Right lobe of liver (tissue), 6 donors: ENCODE data around the gene LMNTD1. TPM values are rescaled to one million over a fixed set of nuclear protein-coding genes. Genes with fewer than 3 reads are reported as not detected.
"Not testable (repeated sequence)": the region's sequence is repeated elsewhere in the genome, so short reads cannot be mapped to it uniquely, and the experiment has no call there.

ENCODE experiments used
- ATAC-seq, 4 donors: fragments of 200-7000 bp; cut with Tn5 transposase; one replicate each; pipeline ENCODE4 v1.9.1; 2020; ENCODE audit warnings: mild to moderate bottlenecking in 4 of 4, moderate library complexity in 4 of 4
- DNase-seq, 3 donors: peaks; one replicate each; pipeline ENCODE4 v3.0.0-alpha.2; 2020
- H3K27ac ChIP-seq, 3 donors: fragments of 200-600 bp; one replicate each; pipeline ENCODE4 v1.8.0; 2022
- H3K27me3 ChIP-seq, 2 donors: fragments of 200-600 bp; one replicate each; pipeline ENCODE4 v1.8.0; 2022
- H3K36me3 ChIP-seq, 4 donors: fragments of 200-600 bp; sonication (generic) in 1 of 4; one replicate each; pipeline versions ENCODE4 v1.5.1 to v1.8.0; 2017 to 2022; ENCODE audit warnings: control low read depth in 1 of 4
- H3K4me1 ChIP-seq, 4 donors: fragments of 200-600 bp; sonication (generic) in 1 of 4; one replicate each; pipeline versions ENCODE4 v1.5.1 to v1.8.0; 2017 to 2022; ENCODE audit warnings: control low read depth in 1 of 4
- H3K4me3 ChIP-seq, 3 donors: fragments of 200-600 bp; one replicate each; pipeline ENCODE4 v1.8.0; 2022
- H3K9me3 ChIP-seq, 4 donors: fragments of 200-600 bp; sonication (generic) in 1 of 4; one replicate each; pipeline versions ENCODE4 v1.5.1 to v1.8.0; 2017 to 2022; ENCODE audit warnings: control low read depth in 1 of 4
- CTCF ChIP-seq, 4 donors: fragments of 200-600 bp in 3 of 4; fragments of 450-650 bp in 1 of 4; IDR thresholded peaks; one replicate each; pipeline versions ENCODE4 v1.5.1 to v1.8.0; 2016 to 2022; ENCODE audit warnings: antibody characterized with exemption in 4 of 4, mild to moderate bottlenecking in 2 of 4
- POLR2A ChIP-seq: fragments of 450-650 bp; IDR thresholded peaks from one replicate; pipeline ENCODE4 v1.6.1; 2017; ENCODE audit warnings: antibody characterized with exemption, mild to moderate bottlenecking
- WGBS: methylation state at CpG from one replicate; pipeline ENCODE4 v1.1.6; 2018; ENCODE audit warnings: low coverage, low lambda C conversion rate; ENCODE audit not compliant: insufficient coverage; ENCODE audit errors: missing lambda C conversion rate; 5-methylcytosine and 5-hydroxymethylcytosine counted together
- intact Hi-C, 2 donors: fragments of 100-400 bp; cut with DNase I; formaldehyde crosslinking; loops; one replicate each; pipeline versions ENCODE4 v1.11.2 to v1.14.1; 2022
- total RNA-seq, 6 experiments: library from RNA; depleted of rRNA in 2 of 6; stranded (reverse); fragments of >200 nt in 2 of 6; fragmentation: NEBNext Ultra II Directional in 3 of 6; extraction: Animal tissue kit (Norgen Biotek cat#: 25700) in 3 of 6; gene quantifications; one replicate each; pipeline versions ENCODE4 v1.1.0 to v1.2.4, GENCODE V29; 2016 to 2023
- donor health status: DM: no; HTN: yes; CAD: no.
- donor health status: DM: no; HTN: no; CAD: no.
- donor health status: DM: no; HTN: no; CAD: no.
- donor health status: DM: no; HTN: yes; CAD: no.
- donor health status: DM: no; HTN: yes; CAD: no.

LMNTD1 gene
- total RNA-seq, 6 experiments from 2014 or later: not detected

GRCh38 chr12:25434515-25434914, 118.6 kb downstream of the LMNTD1 start:
- Histone ChIP-seq H3K27me3 (no peaks in the 10 kb centered on the region), H3K4me1 (no peaks in the 10 kb centered on the region), H3K9me3 (no peaks in the 10 kb centered on the region), H3K36me3 (no peaks in the 10 kb centered on the region), H3K4me3 (no peak overlapping the region), H3K27ac (no peak overlapping the region)
- intact Hi-C loops: no loop called here
- ATAC-seq (no peak), DNase-seq (no peak)
- TF ChIP-seq POLR2A (no peak), CTCF (IDR thresholded peaks at IDR 0.05) (no peak)
- WGBS: 70% methylated on average over 3 of the region's 3 CpGs

- no peak for TF ChIP-seq POLR2A
- TF ChIP-seq CTCF (IDR thresholded peaks at IDR 0.05): no peak
- no peaks in the 10 kb centered on the region for H3K9me3 ChIP-seq
- H3K4me3 ChIP-seq: no peak overlapping the region
- no peaks in the 10 kb centered on the region for H3K36me3 ChIP-seq
- H3K4me1 ChIP-seq: no peaks in the 10 kb centered on the region
- H3K27me3 ChIP-seq: no peaks in the 10 kb centered on the region
- WGBS: 58% methylated on average over 3 of the region's 3 CpGs
- ATAC-seq: no peak
- no peak overlapping the region for H3K27ac ChIP-seq
- intact Hi-C loops: no loop called here
- no peak for DNase-seq
These were observed 119.3 kb downstream of the LMNTD1 start for GRCh38 chr12:25433581-25434325.

DNA sequence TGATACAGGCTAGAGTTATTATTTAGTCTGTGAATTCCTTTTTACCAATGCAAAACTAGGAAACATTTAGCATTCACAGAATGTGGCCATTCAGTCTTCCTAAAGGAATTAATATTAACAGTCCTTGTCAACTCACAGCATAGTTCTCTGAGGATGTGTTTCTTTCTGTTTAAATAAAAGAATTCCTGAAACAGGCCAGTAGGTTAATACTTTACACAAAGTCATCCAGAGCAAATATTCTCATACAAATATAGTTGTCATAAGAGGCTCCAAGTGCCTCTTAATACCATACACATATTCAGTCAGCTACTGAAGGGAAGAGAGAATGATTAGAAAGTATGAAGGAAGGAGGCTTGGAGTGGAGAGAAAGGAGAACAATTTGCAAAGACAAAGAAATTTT, 120.1 kb downstream of the LMNTD1 start:
- H3K36me3 ChIP-seq: no peaks in the 10 kb centered on the region
- no peak overlapping the region for H3K27ac ChIP-seq
- DNase-seq (no peak), ATAC-seq (no peak)
- no peak for TF ChIP-seq CTCF (IDR thresholded peaks at IDR 0.05)
- no peak for TF ChIP-seq POLR2A
- intact Hi-C loops: no loop called here
- H3K4me3 ChIP-seq: no peak overlapping the region
- H3K9me3 ChIP-seq: no peaks in the 10 kb centered on the region
- no peaks in the 10 kb centered on the region for H3K27me3 ChIP-seq
- no peaks in the 10 kb centered on the region for H3K4me1 ChIP-seq

DNA sequence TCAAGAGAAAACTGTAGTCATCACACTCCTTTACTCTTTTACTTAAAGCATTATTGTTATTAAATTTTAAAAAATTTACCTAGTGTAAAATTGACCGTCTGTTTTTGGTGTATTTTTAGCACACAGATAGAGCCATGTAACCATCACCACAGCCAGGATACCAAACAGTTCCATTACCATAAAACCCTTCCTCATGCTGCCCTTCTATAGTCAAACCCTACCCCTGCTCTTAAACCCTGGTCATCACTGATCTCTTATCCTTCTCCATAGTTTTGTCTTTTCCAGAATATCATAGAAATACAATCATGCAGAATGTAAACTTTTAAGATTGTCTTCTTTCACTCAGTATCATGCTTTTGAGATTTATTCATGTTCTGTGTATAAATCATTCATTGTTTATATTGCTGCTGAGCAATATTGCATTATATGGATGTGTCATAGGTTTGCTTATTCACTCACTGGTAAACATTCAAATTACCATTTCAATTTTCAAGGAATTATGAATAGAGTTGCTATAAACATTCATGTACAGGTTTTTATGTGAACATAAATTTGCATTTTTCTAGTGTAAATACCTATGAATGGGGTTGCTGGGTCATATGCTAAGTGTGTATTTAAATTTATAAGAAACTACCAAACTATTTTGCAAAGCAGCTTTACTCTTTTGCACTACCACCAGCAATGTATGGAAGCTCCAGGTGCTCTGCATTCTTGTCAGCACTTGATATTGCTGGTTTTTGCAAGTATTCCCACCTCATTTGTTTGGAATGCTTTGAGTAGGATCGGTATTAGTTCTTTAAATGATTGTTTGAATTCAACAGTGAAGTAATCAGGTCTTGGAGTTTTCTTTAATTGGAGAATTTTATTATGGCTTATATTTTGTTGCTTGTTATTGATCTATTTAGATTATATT, 125.5 kb downstream of the LMNTD1 start:
- Histone ChIP-seq H3K9me3 (no peaks in the 10 kb centered on the region), H3K27ac (no peak overlapping the region), H3K36me3 (no peaks in the 10 kb centered on the region), H3K27me3 (no peaks in the 10 kb centered on the region), H3K4me1 (no peaks in the 10 kb centered on the region), H3K4me3 (no peak overlapping the region)
- TF ChIP-seq CTCF (IDR thresholded peaks at IDR 0.05): no peak
- no peak for TF ChIP-seq POLR2A
- ATAC-seq (no peak), DNase-seq (no peak)
- 85% methylated on average over 2 of the region's 2 CpGs for WGBS
- intact Hi-C loops: no loop called here

GRCh38 chr12:25426821-25427220, 126.3 kb downstream of the LMNTD1 start:
- H3K27ac ChIP-seq, H3K27me3 ChIP-seq, H3K4me1 ChIP-seq, ATAC-seq, H3K4me3 ChIP-seq, H3K36me3 ChIP-seq, intact Hi-C loops, H3K9me3 ChIP-seq, DNase-seq: not testable (repeated sequence)
- 100% methylated on average over 6 of the region's 6 CpGs for WGBS
